CD4-positive, alpha-beta T cell treated with Interleukin-10 for 1 hour (primary cell): Measurements from ENCODE around the gene FHAD1.
"Not testable (repeated sequence)": the region's sequence is repeated elsewhere in the genome, so short reads cannot be mapped to it uniquely, and the experiment has no call there.

Experiments
- DNase-seq: peaks from one replicate; pipeline ENCODE4 v3.0.0-alpha.2; 2020

FHAD1 gene

DNA sequence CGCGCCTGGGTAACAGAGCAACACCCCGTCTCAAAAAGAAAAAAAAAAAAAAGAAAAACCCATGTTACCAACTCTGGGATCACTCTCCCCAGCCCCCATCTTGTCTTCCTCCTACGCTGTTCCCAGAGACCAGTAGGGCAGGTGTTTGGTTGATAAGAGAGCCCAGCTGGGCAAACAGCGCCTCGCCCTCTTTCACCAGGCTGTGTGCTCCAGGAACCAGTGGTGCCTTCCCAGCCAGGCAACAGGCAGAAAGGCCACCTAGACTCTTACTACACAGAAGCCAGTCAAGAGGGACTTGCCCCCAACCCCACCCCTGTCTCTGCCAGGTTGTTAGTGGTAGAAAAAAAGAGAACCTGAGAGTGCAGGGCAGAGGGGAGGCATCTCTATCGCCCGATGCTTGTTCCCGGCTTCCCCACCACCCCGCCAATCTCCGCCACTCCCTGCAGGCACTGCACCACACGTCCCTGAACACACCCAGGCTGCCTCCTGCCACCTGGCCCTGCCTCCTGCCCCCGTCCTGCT lies 177.2 kb downstream of the FHAD1 start:
- no peak for DNase-seq

DNA sequence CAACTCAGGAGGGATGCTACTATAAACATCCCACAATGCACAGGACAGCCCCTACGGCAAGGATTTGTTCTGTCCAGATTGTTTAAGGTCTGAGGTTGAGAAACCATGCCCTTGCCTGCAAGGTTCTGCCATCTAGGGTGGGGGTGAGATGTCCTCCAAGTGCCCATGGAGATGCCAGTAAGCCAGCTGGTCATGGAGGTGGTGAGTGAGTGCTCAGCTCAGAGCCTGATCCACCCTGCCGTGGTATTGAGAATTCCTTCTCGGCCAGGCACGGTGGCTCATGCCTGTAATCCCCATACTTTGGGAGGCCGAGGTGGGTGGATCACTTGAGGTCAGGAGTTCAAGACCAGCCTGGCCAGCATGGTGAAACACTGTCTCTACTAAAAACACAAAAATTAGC lies 178.0 kb downstream of the FHAD1 start:
- DNase-seq, result no peak

DNA sequence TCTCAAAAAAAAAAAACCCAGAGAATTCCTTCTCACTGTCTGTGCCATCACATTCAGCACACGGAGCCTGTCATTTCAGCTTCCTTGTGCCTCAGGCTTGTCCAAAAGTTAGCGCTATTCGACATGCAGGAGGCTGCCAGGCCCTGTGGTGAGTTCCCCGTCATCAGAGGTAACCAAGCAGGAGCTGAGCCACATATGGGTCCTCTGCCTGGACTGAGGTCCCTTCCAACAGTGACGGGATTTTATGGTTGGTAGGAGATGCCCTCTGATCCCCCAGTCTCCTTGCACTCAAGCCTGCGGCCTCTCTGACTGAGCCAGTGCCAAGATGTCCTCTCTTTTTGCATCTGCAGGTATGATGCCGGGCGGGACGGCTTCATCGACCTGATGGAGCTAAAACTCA lies 178.5 kb downstream of the FHAD1 start:
- DNase-seq, result no peak

DNA sequence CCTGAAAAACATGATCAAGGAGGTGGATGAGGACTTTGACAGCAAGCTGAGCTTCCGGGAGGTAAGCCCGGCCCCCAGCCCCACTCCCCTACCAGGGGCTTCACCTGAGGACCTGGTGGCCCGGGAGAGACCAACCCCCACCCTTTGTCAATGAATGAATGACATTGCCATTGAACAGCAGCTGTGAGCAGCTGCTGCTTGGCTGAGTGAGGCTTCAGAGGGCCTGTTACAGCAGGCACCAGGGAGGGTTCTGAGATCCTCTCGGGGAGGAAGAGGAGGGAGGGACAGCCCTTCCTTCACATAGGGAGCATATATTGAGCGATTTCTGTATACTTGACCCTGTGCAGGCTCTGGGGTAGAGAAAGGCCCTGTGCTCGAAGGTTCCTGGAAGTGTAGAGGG lies 178.9 kb downstream of the FHAD1 start:
- no peak for DNase-seq

DNA sequence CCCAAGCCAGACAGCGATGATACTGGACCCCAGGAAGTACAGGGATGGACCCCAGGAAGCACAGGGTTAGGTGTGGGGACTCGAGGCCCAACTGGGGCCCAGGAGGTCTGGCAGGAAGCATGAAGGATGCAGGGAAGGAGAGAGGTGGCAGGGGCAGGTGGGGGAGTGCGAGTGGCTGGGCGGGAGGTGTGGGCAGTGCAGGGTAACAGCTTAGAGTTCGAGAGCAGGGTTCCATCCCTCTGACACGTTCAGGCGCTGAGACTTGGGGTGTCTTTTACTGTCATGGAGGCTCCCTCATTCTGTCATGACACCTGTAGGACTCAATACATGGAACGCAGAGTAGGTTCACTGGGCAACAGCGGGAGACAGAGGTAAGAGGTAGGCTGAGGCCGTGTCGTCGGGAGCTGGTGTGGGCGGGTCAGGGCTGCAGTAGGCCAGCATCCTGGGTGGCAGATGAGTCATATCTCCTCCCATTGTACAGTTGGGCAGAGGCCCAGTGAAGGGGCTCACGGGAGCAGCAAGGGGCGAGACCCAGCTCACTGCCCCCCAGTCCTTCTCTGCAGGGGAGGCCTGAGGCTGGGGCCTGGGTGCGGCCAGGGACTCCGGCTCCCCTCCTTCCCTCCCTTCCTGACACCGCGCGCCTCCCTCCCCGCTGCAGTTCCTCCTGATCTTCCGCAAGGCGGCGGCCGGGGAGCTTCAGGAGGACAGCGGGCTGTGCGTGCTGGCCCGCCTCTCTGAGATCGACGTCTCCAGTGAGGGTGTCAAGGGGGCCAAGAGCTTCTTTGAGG lies 179.7 kb downstream of the FHAD1 start:
- no peak for DNase-seq

- no peak for DNase-seq
Observed at GRCh38 chr1:15427280-15427666, 180.2 kb downstream of the FHAD1 start.

- not testable (repeated sequence) for DNase-seq
Observed at GRCh38 chr1:15428252-15428651, 181.2 kb downstream of the FHAD1 start.

DNA sequence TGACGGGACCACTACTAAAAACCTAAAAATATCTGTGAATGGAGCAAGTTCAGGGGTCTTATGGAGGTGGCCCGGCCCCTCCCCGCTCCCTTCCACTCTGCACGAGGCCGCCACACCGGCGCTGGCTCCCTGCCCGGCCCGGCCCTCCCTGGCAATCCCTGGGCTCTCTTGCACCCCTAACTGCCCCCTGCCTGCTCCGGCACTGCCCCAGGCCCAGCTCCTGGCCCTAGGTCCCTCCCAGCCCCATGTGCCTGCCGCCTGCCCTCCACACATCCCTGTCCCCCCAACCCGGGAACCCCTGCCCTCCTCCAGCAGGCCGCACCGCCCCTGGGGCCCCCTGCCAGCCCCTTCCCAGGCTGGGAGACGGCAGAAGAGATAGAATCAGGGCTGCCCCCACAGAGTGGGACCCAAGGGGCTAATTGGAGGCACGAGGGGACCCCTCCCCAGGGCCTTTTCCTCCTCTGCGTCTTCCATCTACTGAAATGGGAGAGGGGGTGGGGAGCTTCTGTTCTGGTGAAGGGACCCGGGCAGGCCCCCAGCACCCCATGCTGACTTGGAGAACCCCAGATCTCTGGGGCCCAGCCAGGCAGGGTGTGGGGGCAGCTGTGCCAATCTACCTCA lies 181.9 kb downstream of the FHAD1 start:
- no peak for DNase-seq

GRCh38 chr1:15429701-15430149 lies 182.7 kb downstream of the FHAD1 start:
- DNase-seq, result no peak

GRCh38 chr1:15430787-15431570 lies 184.0 kb downstream of the FHAD1 start:
- DNase-seq, result peak; percentile 78

DNA sequence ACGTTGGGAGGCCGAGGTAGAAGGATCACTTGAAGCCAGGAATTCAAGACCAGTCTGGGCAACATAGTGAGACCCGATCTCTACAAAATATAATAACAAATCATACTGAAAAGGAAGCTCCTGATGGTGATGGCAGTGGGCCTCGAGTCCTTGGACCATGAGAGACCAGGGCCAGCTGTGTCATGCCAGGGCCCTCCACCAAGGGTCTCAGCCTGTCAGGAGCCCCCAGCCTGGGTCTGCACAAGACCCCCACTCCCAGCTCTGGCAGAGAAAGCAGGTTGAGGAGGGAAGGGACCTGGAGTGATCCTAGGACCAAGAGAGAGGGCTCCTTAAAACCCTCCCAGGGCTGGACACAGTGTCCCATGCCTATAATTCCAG lies 184.5 kb downstream of the FHAD1 start:
- no peak for DNase-seq

DNA sequence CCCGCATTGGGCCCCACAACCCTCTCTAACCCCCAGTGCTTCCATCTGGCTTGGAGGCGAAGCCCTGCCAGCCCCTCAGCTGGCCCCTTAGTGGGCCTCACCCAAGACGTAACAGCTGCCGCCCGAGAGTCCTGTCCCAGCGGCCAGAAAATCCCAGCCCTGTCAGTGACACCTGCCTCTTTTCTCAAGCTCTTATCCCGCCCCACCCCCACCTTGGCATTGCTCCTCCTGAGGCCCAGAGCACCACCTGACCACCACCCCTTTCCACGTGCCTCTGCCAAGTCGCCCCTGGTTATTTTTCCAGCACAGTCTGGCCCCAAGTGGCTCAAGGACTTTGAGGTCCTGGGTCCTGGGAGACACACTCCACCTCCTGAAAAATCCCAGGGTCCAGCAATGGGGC lies 185.3 kb downstream of the FHAD1 start:
- DNase-seq, result no peak

DNA sequence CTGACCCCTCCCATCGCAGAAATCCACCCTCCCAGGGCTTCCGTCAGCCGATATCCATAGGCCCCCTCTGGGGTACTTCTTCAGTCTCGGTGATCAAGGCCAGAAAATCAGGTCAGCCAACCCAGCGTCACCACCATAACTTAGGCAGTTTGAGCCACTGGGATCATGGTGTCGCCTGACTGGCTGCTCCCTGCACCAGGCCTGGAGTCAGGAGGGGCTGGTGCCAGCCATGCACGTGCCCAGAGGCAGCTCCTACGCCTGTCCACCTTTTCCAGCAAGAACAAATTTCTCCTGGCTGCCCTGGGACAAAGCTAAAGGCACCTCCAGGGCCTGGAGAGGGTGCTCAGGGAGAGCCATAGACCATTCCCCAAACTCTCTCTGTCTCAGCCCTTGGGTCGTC lies 186.4 kb downstream of the FHAD1 start:
- no peak for DNase-seq

- not testable (repeated sequence) for DNase-seq
Observed at GRCh38 chr1:15434739-15435138, 187.7 kb downstream of the FHAD1 start.

DNA sequence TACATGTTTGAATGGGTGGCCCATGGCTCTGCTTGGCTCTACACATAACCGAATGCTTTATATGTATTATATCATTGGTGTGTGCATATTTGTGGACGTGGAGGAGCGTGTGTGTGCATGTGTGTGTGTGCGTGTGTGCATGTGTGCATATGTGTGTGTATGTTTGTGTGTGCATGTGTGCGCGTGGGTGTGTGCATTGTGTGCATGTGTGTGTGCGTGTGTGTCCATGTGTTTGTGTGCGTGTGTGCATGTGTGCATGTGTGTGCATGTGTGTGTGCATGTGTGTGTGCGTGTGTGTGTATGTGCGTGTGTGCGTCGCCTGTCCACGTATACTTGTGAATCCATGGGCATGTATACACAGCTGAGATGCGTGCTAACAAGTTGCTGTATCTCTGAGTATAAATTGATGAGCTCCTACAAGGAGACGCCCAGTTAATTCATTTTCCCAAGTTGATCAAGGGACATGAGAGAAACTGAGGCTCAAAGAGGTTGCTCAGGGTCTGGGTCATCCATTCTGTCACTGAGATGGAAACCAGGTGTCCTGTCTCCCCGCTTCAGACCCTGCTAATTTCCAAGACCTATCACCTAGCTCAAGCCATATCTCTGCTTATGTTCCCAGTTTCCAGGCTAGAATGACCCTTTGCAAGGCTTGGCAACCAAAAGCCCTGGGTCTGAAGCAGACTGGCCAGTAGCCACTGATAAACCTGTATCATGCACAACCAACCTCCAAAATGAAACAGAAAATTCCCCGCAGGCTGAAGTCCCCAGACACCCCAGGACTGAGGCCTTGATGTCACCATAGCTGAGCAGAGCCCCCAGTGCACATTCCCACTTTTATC lies 188.4 kb downstream of the FHAD1 start:
- no peak for DNase-seq

DNA sequence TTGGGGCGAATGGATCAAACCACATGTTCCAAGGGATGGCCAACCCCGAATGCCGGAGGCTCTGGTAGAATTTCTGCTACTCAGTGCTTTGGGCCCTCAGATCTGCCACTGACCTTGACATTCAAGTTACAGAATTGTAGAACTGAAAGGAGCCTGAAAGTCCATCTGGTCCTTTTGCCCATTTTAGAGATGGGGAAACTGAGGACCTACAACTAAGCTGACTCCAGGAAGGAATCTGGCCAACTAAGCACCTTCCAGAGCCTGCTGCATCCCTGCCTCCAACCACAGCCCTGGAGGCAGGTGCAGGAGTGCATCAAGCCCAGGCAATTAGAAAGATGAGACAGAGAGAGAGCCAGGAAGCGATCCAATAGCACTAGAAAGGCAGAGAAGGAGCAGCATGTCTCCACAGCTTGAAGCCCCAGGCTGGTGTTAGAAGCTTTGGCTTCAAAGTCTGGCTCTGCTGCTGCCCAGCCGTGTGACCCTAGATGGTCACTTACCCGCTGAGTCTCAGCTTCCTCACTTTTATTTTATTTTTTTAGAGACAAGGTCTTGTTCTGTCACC lies 189.9 kb downstream of the FHAD1 start:
- DNase-seq, result no peak

DNA sequence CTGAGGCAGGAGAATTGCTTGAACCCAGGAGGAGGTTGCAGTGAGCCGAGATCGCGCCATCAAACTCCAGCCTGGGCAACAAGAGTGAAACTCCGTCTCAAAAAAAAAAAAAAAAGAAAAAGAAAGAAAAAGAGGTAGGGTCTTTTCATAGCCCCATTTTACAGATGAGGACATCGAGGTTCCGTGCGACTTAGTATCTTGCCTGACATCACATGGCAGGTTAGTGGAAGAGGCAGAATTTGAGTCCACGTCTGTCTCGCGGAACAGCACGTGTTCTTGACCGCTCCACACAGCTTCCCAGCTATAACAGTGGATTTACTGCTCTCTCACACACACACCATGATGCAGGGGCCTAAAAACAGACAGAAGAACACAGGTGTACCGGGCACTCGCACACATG lies 192.3 kb downstream of the FHAD1 start:
- no peak for DNase-seq

DNA sequence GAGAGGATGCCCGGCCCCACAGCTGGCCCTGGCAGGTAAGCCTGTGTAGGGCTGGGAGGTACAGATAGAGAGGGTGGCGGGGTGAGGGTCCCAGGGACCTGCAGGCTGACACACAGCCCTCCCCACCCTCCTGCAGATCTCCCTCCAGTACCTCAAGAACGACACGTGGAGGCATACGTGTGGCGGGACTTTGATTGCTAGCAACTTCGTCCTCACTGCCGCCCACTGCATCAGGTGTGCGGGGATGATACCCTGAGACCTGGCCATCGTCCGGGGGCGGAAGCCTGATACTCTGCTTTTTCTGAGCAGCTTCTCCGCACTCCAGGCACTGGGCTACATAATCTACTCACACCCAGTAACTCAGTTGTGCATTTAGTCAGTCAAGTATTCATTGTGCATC lies 193.3 kb downstream of the FHAD1 start:
- DNase-seq, result no peak

DNA sequence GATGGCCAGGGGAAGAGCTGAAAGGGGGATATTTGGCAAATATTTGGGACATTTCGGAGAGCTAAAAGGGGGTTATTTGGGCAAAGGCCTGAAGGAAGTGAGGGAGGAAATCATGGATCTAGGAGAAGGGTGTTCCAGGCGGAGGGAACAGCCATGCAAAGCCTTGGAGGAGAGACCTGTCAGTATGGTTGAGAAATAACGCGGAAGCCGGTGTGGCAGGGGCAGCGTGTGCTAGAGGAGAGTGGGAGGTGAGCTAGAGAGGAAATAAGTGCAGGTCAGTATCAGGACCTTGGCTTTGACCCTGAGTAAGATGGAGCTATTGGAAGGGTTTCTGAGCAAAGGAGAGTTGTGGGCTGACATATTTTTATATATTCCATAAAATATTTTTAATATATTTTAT lies 194.2 kb downstream of the FHAD1 start:
- DNase-seq, result no peak

DNA sequence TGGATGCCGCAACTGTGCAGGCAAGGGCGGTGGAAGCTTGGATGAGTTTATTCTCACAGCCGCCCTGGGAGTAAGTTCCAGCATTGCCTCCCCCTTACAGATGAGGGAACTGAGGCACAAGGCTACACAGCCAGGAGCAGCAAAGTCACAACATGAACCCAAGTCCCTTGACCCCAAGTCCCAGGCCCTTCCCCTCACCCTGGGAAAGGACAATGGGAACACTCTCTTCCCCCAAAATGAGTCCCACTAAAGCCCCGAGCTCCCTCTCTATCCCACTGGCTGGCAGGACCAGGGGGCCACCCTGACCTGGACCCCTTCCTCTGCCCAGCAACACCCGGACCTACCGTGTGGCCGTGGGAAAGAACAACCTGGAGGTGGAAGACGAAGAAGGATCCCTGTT lies 195.1 kb downstream of the FHAD1 start:
- no peak for DNase-seq

GRCh38 chr1:15442759-15443158 lies 195.7 kb downstream of the FHAD1 start:
- DNase-seq, result no peak

DNA sequence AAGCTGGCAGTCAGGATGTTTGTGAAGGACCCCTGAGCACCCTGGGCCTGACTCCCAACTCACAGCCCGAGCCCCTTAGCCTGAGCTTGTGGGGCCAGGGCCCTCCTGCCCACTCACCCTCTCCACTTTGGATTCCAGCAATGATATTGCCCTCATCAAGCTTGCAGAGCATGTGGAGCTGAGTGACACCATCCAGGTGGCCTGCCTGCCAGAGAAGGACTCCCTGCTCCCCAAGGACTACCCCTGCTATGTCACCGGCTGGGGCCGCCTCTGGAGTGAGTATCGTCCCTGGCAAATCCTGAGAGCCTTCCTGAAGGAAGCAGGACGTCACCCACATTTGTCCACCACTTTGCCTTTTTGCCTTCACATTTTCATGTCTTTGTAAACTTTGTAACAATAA lies 196.3 kb downstream of the FHAD1 start:
- no peak for DNase-seq
